GM13976 (cell line): Measurements from ENCODE around the gene PAPSS2.

Source experiments
- DNase-seq: peaks from one replicate; pipeline ENCODE4 v3.0.0; 2012; ENCODE audit warnings: low spot score
- in situ Hi-C: fragments of 300-500 bp; cut with MboI; formaldehyde crosslinking; loops from one replicate; pipeline ENCODE4 v1.12.0; 2022; ENCODE audit warnings: low sequenced_read_pairs, mixed read lengths, inconsistent platforms; ENCODE audit not compliant: unreplicated experiment
- TF ChIP-seq, protein P1 (sequence below): IDR thresholded peaks from 2 replicates; pipeline ENCODE4 v1.5.1; 2012; ENCODE audit warnings: borderline replicate concordance, mild to moderate bottlenecking; ENCODE audit not compliant: insufficient read depth; ENCODE audit errors: extremely low read depth, missing control alignments, control extremely low read depth

The PAPSS2 gene

DNA sequence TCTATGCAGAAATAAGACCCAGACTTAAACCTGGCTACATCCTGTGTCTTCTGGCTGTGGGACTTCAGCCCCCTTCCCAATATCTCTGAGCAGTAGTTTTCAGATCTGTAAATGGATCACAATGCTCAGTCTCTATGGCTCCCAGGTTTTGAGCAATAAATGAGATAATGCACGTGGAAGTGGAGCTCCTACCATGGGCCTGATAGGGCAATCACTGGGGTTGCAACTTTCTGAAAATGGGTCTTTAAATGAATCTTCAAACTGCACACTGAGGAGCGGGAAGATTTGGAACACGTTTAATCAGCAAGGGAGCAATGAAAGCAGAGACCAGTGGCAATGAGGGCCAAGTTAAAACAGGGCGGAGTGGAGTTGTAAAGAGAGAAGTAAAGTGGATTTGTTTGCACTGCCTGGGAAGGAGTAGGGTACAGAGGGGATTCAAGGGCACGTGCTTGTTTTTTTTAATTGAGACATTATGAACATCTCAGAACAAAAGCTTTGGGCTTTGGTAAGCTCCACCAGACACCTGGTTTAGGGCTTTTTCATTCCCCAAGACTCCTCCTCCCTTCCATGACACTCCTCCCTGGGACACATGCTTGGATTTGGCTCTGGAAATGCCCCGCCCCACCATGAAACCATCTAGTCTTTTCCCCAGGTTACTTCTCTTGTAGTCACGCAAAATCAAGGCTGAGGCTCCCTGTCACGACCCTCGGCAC, 42.7 kb downstream of the PAPSS2 start:
- TF ChIP-seq, protein P1, sequence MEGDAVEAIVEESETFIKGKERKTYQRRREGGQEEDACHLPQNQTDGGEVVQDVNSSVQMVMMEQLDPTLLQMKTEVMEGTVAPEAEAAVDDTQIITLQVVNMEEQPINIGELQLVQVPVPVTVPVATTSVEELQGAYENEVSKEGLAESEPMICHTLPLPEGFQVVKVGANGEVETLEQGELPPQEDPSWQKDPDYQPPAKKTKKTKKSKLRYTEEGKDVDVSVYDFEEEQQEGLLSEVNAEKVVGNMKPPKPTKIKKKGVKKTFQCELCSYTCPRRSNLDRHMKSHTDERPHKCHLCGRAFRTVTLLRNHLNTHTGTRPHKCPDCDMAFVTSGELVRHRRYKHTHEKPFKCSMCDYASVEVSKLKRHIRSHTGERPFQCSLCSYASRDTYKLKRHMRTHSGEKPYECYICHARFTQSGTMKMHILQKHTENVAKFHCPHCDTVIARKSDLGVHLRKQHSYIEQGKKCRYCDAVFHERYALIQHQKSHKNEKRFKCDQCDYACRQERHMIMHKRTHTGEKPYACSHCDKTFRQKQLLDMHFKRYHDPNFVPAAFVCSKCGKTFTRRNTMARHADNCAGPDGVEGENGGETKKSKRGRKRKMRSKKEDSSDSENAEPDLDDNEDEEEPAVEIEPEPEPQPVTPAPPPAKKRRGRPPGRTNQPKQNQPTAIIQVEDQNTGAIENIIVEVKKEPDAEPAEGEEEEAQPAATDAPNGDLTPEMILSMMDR: no peak
- no peak for DNase-seq
- in situ Hi-C loops: no loop called here

DNA sequence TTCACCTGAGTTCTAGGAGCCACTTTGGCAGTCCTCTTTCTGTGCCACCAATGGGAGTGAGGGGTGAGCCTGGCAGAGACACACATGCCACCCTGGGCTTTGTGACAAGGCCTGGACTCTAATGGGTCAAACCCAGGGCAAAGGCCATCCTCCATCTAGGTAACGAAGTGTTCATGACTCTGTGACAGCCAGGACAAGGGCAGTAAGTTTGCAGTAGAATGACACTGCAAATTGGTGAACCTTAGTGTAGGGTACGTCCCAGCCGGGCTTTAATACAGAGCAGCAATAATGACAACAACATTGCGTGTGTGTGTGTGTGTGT, 43.3 kb downstream of the PAPSS2 start:
- in situ Hi-C loops: no loop called here
- TF ChIP-seq, protein P1: no peak
- DNase-seq: no peak

DNA sequence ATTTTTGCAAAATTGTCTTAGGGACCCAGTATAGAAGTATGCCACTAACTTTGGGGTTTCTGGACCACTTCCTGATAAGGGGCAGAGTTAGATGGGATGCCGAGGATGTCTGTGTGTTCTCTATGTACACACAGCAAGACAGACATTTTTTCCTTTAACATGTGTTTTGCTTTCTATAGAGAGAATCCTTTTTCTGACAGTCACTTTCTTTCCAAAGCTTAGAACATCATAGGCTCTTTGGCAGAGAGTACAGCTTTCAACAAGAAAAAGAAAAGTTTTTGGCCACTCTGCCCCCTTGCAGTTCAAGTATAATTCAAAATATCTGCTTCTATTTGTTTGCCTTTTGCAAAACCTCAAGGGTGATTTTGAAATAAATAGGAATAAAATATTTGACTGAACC, 44.1 kb downstream of the PAPSS2 start:
- in situ Hi-C loops: no loop called here
- TF ChIP-seq, protein P1: no peak
- DNase-seq: no peak

DNA sequence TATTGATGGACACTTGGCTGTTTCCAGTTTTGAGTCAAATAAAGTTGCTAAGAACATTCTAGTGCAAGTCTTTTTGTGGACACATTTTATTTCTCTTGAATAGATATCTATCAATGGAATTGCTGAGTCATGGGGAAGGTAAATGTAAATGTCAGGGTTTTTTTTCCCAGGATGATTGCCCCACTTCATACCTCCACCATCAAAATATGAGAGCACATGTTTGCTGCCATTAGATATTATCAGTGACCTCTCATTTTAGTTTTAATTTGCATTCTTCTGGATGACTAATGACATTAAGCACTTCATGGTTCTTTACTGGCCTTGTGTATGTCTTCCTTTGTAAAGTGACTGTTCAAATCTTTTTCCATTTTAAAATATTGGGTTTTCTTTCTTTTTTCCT, 45.7 kb downstream of the PAPSS2 start:
- DNase-seq: no peak
- TF ChIP-seq, protein P1: no peak
- in situ Hi-C loops: no loop called here

DNA sequence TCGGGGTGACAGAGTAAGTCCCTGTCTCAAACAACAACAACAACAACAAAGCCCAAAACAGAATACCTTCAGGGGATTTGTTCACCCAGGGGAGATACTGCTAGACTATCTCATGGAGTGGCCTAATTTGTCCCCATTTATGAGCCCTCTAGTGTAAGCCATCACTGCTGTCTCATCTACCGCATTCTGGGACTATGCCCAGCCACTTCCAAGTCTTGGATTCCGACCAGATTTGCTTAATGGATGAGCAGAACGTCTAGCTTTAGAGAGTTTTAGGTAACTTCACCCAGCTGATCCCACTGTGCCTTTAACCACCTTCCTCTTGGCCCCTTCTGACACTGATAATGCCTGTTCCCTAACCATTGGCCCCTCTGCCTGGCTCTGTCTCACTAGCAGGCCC, 47.1 kb downstream of the PAPSS2 start:
- in situ Hi-C loops: no loop called here
- no peak for DNase-seq
- TF ChIP-seq, protein P1: no peak

DNA sequence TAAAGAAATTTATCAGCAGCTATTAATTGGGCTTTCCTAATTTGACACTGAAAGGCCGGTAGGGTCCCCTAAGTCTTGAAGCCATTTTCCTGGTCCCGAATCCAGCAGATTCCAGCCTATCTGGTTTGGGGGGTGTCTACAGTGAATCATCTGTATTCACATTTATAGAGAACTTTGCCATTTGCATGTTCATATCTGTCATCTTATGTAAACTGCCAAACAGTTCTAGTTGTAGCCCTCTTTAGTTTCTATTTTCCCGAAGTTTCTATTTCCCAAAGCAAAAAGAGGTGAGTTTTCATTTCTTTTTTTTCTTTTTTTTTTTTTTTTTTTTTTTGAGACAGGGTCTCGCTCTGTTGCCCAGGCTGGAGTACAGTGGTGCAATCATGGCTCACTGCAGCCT, 47.6 kb downstream of the PAPSS2 start:
- TF ChIP-seq, protein P1: no peak
- in situ Hi-C loops: no loop called here
- no peak for DNase-seq
